Fibroblast of lung (primary cell): Measurements from ENCODE around the gene PIGH.

Experiments used
- CTCF ChIP-seq, 2 donors: IDR thresholded peaks in 1 of 2; conservative IDR thresholded peaks in 1 of 2; 1 replicate in 1 of 2; 2 replicates in 1 of 2; pipeline ENCODE4 v1.5.1; 2011 to 2012; ENCODE audit warnings: low read length in 2 of 2, control low read depth in 1 of 2, inconsistent platforms in 1 of 2, low read depth in 1 of 2, mild to moderate bottlenecking in 1 of 2
- EZH2 ChIP-seq: IDR thresholded peaks from 2 replicates; pipeline ENCODE4 v1.5.1; 2012; ENCODE audit warnings: low read length, control low read depth, mild to moderate bottlenecking; ENCODE audit errors: missing control alignments

- TF ChIP-seq CTCF (conservative IDR thresholded peaks at IDR 0.05 in 1 of 2, IDR thresholded peaks at IDR 0.05 in 1 of 2; ENCODE audit: low read depth in 1 of 2, low read length in 2 of 2) (no peak), EZH2 (no peak)
Measured at GRCh38 chr14:67579040-67579439, 21.0 kb downstream of the PIGH start.
